ENCODE results near the gene DVL1. TPM values are rescaled to one million over a fixed set of nuclear protein-coding genes. Genes with fewer than 3 reads are reported as not detected.

Gene DVL1
- total RNA-seq, 2 experiments from 2014 or later: 37.2 to 39.2 TPM

GRCh38 chr1:1335283-1335682 is 13.9 kb downstream of the DVL1 start:
- no peak overlapping the region for H3K4me3 Mint-ChIP-seq
- H3K27ac Mint-ChIP-seq: no peak overlapping the region
- H3K9me3 Mint-ChIP-seq: no peaks in the 10 kb centered on the region
- no peaks in the 10 kb centered on the region for H3K27me3 Mint-ChIP-seq
- POLR2A ChIA-PET: interaction anchor here (0.9 to 2.9 kb wide), 2 partner anchors 9 to 21 kb away, joined by 3 to 10 read pairs; no protein-coding TSS in a partner anchor
- no peak for ATAC-seq
- no peak for TF ChIP-seq CTCF (IDR thresholded peaks at IDR 0.05)
- H3K36me3 Mint-ChIP-seq (ENCODE audit: low read depth): peaks cover 5% of the 10 kb centered on the region
- DNase-seq: no peak
- CTCF ChIA-PET: no interaction called here
- H3K4me1 Mint-ChIP-seq (ENCODE audit: low read depth): no peaks in the 10 kb centered on the region
- intact Hi-C loops (cut with micrococcal nuclease): no loop called here

- Mint-ChIP-seq H3K27me3 (no peaks in the 10 kb centered on the region), H3K27ac (no peak overlapping the region), H3K9me3 (no peaks in the 10 kb centered on the region), H3K36me3 (ENCODE audit: low read depth) (peaks cover 4% of the 10 kb centered on the region), H3K4me3 (no peak overlapping the region), H3K4me1 (ENCODE audit: low read depth) (no peaks in the 10 kb centered on the region)
- no peak for TF ChIP-seq CTCF (IDR thresholded peaks at IDR 0.05)
- ChIA-PET POLR2A (interaction anchor here (2.9 kb wide), 1 partner anchor 9 kb away, joined by 10 read pairs; no protein-coding TSS in a partner anchor), CTCF (no interaction called here)
- intact Hi-C loops (cut with micrococcal nuclease): no loop called here
- no peak for ATAC-seq
- no peak for DNase-seq
Measured at GRCh38 chr1:1334835-1335234, 14.4 kb downstream of the DVL1 start.

GRCh38 chr1:1333551-1334241 is 15.5 kb downstream of the DVL1 start:
- Mint-ChIP-seq H3K4me3 (no peak overlapping the region), H3K36me3 (ENCODE audit: low read depth) (peaks cover 1% of the 10 kb centered on the region), H3K4me1 (ENCODE audit: low read depth) (no peaks in the 10 kb centered on the region), H3K9me3 (no peaks in the 10 kb centered on the region), H3K27ac (no peak overlapping the region), H3K27me3 (no peaks in the 10 kb centered on the region)
- ChIA-PET POLR2A (interaction anchor here (2.9 kb wide), 1 partner anchor 8 kb away, joined by 10 read pairs; no protein-coding TSS in a partner anchor), CTCF (no interaction called here)
- no peak for ATAC-seq
- no peak for DNase-seq
- no peak for TF ChIP-seq CTCF (IDR thresholded peaks at IDR 0.05)
- intact Hi-C loops (cut with micrococcal nuclease): no loop called here

GRCh38 chr1:1332774-1333480 is 16.3 kb downstream of the DVL1 start:
- ATAC-seq: no peak
- Mint-ChIP-seq H3K4me3 (no peak overlapping the region), H3K36me3 (ENCODE audit: low read depth) (peaks cover 1% of the 10 kb centered on the region), H3K27me3 (no peaks in the 10 kb centered on the region), H3K9me3 (no peaks in the 10 kb centered on the region), H3K4me1 (ENCODE audit: low read depth) (no peaks in the 10 kb centered on the region), H3K27ac (no peak overlapping the region)
- CTCF ChIA-PET: no interaction called here
- no peak for TF ChIP-seq CTCF (IDR thresholded peaks at IDR 0.05)
- no peak for DNase-seq
- POLR2A ChIA-PET: no interaction called here
- intact Hi-C loops (cut with micrococcal nuclease): no loop called here
